HS-5 (cell line): ENCODE data around the gene DGUOK.
A peak's percentile ranks its signal among the peaks of the same experiment; 100 is the strongest.

Experiments used
- DNase-seq: peaks from one replicate; pipeline ENCODE4 v3.0.0-alpha.2; 2012; ENCODE audit warnings: low read depth

DGUOK gene

GRCh38 chr2:73999881-74000597 lies 73.4 kb downstream of the DGUOK start:
- no peak for DNase-seq

GRCh38 chr2:74000666-74001065 lies 74.0 kb downstream of the DGUOK start:
- no peak for DNase-seq

- DNase-seq = no peak
Observed at GRCh38 chr2:74001121-74001520, 74.4 kb downstream of the DGUOK start.

- DNase-seq = no peak
Observed at GRCh38 chr2:74001781-74002504, 75.3 kb downstream of the DGUOK start.

- DNase-seq = no peak
Observed at GRCh38 chr2:74002505-74003421, 76.1 kb downstream of the DGUOK start.

GRCh38 chr2:74003494-74004211 lies 77.0 kb downstream of the DGUOK start:
- DNase-seq = peak; percentile 59

GRCh38 chr2:74004212-74005182 lies 77.8 kb downstream of the DGUOK start:
- no peak for DNase-seq

GRCh38 chr2:74005786-74006185 lies 79.1 kb downstream of the DGUOK start:
- no peak for DNase-seq

- no peak for DNase-seq
Observed at GRCh38 chr2:74006459-74006858, 79.8 kb downstream of the DGUOK start.

GRCh38 chr2:74007121-74007520 lies 80.4 kb downstream of the DGUOK start:
- DNase-seq = no peak

GRCh38 chr2:74007711-74008110 lies 81.0 kb downstream of the DGUOK start:
- no peak for DNase-seq
